ENCODE measurements around the gene LIN7A.
"Not testable (repeated sequence)": the region's sequence is repeated elsewhere in the genome, so short reads cannot be mapped to it uniquely, and the experiment has no call there.

LIN7A gene

GRCh38 chr12:80802652-80803400 lies 134.9 kb downstream of the LIN7A start:
- no peak for DNase-seq

DNA sequence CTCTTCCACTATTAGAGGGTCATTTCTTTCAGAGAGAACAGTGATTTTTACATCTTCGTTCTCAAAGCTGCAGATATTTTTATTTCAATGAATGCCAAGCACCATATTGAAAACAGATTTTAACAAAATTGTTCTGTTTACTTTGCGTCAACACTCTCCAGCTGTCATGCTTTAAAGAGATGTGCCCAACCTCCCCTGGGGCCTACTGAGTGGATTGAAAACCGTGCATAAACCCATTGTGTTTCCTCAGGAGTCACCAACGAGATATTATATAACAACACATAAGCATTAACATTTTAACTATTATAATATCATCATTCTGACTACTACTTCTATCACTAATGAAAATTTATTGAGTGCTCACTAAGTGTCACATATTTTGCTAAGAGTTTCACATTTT lies 139.5 kb downstream of the LIN7A start:
- DNase-seq = peak; percentile 26

- DNase-seq = no peak
Observed at GRCh38 chr12:80794551-80794950, 143.2 kb downstream of the LIN7A start.

GRCh38 chr12:80792861-80793260 lies 144.9 kb downstream of the LIN7A start:
- no peak for DNase-seq

DNA sequence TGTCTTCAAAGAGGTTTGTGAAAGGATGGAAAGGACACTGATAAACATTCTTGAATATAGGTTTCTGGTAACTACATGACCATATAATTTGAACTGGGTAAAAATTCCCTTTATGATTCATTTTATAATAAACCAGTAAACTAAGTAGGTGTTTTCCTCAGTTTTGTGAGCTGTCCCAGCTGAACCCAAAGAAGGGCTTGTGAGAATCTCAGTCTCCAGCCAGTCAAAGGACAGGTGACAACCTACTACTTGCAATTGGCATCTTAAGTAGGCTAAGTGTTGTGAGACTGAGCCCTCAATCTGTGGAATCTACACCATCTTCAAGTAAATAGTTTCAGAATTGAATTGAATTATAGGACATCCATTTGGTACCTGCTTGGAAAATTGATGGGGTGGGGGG lies 145.9 kb downstream of the LIN7A start:
- no peak for DNase-seq

- DNase-seq = not testable (repeated sequence)
Observed at GRCh38 chr12:80788407-80788806, 149.3 kb downstream of the LIN7A start.

- not testable (repeated sequence) for DNase-seq
Observed at GRCh38 chr12:80782963-80783470, 154.7 kb downstream of the LIN7A start.

DNA sequence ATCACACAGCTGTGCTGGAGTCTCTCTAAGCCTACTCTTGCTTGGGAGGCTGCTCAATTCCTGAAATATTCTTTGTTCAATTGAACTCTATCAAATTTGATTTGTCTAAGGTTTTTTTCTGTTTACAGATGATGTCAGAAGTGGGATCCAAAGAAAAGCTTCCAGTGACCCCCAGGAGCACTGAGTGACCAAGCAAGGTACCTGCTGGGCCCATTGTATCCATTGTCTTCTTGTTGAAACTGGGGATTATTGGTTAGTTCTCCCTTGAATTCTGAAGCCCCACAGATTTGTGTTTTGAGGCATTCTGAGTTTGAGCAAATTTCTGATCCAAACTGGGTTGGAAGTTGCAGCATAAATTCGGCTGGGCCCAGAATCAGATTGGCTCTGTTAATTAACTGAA lies 156.4 kb downstream of the LIN7A start:
- no peak for DNase-seq

GRCh38 chr12:80780746-80781145 lies 157.0 kb downstream of the LIN7A start:
- no peak for DNase-seq

DNA sequence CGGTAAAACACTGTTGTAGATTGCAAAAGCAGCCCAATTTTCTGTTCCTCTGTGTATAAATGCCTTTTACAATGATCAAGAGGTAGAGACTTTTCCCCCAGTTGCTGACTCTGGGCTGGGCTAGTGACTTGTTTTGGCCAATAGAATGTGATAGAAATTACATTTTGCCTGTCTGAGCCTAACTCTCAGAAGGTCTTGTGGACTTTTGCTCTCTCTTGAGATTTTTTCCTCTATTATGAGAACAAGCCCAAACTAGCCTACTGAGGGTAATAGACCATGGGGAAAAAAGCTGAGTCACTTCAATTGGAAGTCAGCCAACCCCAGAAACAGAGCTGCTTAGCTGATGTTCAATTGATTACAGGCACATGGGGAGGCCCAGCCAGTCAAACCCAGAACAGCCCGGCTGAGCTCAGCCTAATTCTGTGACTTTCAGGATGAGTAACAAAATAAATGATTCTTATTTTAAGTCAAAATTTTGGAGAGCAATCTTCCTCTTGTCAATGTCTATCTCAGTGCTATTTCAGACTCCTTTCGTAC lies 159.7 kb downstream of the LIN7A start:
- DNase-seq = peak; percentile 97

DNA sequence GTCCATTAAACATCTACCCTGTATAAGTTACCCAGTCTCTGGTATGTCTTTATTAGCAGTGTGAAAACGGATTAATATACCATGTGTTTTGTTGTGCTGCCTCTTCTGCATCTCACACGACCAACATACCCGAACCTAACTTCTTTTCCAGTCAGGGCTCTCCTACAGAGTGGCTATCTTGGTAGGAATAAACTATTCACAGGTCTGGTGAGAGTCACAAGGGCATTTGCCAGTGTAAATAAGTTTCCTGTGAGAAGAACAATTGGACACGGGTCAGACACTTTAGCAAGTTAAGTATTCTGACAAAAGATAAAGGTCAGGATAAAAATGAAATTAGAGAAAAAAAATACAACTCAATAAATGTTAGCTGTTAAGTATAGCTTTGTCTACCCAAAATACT lies 160.1 kb downstream of the LIN7A start:
- DNase-seq = no peak

DNA sequence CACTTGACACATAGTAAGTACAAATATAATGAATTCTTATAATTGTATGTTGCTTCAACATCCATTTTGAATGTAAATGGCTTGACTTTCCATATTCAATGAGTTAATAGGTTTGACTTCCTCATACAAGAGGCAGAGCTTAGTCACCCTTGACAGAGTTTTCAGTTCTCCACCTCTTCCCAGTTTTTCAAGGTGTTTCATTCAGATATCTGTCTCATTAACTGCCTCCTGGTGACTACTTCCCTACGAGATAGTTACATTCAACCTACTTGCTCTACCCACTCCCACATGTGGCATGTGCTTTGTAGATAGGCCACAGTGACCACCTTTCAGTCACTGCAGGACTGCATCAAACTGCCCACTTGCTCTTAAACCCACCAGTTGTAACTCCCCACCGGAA lies 161.0 kb downstream of the LIN7A start:
- DNase-seq = no peak

DNA sequence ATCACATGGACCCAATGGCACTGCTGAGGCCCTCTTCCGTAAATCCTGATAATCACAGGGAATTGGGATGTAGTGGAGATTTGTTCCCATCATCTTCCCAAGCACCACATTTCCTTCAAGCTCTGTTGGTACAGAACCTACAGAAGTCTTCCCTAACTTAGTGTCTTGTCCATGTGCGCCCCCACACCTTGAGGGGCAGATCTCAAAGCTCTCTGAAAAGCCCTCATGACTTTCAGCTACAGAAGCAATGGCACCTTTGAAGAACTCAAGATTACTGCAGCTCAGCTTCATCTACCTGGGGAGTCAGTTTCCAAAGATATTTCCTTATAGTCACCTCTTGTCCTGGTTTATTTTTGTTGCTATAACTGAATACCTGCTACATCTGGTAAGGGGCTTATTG lies 166.8 kb downstream of the LIN7A start:
- DNase-seq = no peak

- no peak for DNase-seq
Observed at GRCh38 chr12:80769553-80770140, 168.1 kb downstream of the LIN7A start.

DNA sequence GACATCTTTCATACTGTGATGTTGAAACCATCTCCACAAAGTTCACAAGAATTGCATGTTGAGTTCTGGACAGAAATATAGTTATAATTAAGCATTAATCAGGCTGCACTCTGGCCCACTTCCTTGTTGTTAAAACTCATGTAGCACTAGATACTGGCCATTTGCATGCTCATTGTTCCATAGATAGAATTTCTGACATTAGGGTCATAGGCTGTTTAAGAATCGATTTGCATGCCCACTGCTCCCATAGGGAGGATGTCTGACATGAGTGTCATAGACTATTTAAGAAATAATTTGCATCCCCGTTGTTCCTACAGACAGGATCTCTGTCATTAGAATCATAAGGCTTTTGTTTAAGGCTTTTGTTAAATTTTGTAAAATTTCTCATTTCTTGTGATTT lies 170.8 kb downstream of the LIN7A start:
- no peak for DNase-seq

DNA sequence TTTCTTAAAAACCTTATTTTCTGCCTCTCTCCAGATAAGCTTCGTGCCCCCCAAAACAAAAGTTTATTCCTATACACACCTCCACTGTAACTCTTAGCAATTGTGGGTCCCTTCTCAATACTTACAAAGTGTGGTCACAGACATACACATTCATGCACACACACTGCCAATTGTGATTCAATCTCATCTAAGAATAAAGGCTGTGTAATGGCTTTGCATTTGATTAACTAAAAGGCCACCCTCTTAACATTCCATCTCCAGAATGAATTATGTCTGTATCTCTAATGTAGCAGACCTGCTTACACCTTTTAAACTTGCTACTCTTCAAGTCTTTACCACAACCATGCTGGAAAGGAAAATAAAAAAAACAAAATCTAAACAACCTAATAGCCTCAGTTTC lies 171.5 kb downstream of the LIN7A start:
- DNase-seq = no peak

GRCh38 chr12:80763874-80764273 lies 173.9 kb downstream of the LIN7A start:
- peak; percentile 31 for DNase-seq

- DNase-seq = no peak
Observed at GRCh38 chr12:80761838-80762237, 175.9 kb downstream of the LIN7A start.

DNA sequence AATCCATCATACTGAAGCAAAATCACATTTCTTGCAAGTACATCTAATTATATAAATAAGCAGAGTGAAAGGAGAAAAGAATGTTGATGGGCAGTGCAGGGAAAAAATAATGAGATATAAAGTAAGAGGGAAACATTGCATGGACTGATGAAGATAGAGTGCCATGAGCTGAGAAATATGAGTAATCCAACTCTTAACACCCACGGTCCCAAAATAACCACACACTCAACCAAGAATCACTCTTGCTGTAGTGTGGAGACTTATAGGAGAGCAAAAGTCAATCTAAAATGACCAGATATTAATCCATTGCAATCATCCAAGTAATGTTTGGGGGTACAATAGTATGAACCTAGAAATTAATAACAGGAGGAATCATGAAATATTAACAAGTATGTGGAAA lies 180.9 kb downstream of the LIN7A start:
- no peak for DNase-seq

- no peak for DNase-seq
Observed at GRCh38 chr12:80754274-80754673, 183.5 kb downstream of the LIN7A start.

DNA sequence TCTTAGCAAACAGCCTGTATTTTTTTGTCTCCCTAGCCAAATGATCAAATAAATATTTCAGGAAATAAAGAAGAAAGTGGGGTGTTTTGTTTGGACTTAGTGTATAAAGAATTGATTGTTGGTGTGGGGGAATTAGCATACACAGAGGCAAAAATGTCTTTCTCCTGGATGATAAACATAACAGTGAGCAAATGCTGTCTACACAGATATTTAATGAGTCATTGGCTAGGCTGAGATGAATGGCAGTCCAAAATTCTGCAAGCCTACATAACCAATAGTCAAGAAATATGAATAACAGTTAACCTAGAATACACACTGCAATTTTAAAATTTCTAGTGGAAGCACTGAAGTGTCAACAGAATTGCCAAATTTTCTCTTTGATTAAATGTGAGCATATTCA lies 185.3 kb downstream of the LIN7A start:
- no peak for DNase-seq

DNA sequence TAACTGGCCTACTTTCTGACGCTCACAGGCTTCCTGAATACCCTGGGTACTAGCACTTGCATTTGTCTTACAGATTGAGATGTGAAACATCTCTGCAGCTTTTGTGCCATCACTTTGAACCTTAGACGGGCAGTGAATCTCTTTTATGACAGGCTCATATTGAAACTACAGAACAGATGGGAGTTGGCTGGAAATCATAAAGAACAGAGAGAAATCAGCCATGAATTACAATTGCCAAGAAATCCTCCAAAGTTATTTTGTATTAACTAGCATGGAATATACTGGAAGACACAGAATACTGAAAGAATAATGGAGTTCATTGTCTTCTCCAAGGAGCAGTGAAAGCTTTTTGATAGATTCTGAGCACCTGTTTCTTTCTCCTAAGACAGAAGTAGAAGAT lies 188.3 kb downstream of the LIN7A start:
- no peak for DNase-seq

DNA sequence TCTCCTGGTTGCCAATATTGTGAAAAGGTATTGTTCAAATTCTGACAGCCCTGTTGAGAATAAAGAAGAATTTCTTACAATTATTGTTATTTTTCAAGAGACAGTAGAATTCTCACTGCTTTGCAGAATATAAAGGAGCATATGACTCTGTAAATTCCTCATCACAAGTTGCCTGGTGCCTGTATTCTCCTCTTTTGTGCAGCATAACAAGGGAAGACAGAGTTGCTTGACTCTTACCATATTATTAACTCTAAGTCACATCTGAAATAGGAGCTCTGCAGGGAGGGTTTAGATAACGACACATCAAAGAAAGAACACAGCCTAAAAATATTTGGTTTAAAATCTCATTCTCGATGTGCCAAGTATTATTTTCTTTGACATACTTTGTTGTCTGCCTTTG lies 189.9 kb downstream of the LIN7A start:
- no peak for DNase-seq

GRCh38 chr12:80745851-80746505 lies 191.8 kb downstream of the LIN7A start:
- DNase-seq = no peak

Data from NCI-H446 treated with DMSO at 0.1 percent for 48 hours (cell line).